Measurements from ENCODE around the gene PIP5K1A.

DNA sequence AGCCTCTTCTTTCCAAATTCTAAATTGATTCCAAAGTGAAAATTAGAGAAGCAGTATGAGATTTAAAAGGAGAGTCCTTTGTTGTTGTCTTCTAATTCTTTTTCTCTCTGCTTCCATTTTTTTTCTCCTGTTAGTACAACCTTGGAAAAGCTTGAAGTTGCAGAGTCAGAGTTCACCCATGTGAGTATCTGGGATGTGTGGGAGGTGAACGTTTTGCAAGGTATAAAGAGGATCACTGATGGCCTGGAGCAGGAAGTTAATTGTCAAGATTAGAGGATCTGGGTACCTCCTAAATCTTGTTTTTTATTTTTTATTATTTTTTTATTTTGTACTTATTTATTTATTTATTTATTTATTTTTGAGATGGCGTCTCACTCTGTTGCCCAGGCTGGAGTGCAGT, 48.4 kb downstream of the PIP5K1A start:
- TF ChIP-seq PATZ1 (CRISPR knock-in tag; IDR thresholded peaks at IDR 0.05; ENCODE audit: borderline replicate concordance) = no peak
- no peak for TF ChIP-seq CREB5 (CRISPR knock-in tag; IDR thresholded peaks at IDR 0.05; ENCODE audit: low read depth)
- no peak for TF ChIP-seq BACH2 (CRISPR knock-in tag; IDR thresholded peaks at IDR 0.05; ENCODE audit: borderline replicate concordance)
- TF ChIP-seq PPARA (CRISPR knock-in tag; IDR thresholded peaks at IDR 0.05; ENCODE audit: borderline replicate concordance) = no peak
- TF ChIP-seq OSR1 (CRISPR knock-in tag; IDR thresholded peaks at IDR 0.05) = no peak
